GM12878 (cell line): ENCODE data around the gene NOS1AP. TPM values are rescaled to one million over a fixed set of nuclear protein-coding genes. Genes with fewer than 3 reads are reported as not detected.

Source experiments
- ATAC-seq: fragments of 200-7000 bp; cut with Tn5 transposase; 3 replicates; pipeline ENCODE4 v1.9.1; 2020; ENCODE audit warnings: mild to moderate bottlenecking, moderate library complexity
- BruUV-seq: library from RNA; stranded (reverse); fragments of 400-500 nt; replicated peaks from 2 replicates; lab custom pipeline; 2021; lab: Mats Ljungman, UMichigan
- CTCF ChIA-PET: fragments of 300-600 bp; sonication (Branson Sonifier 250); formaldehyde crosslinking; extraction: SDS; loops from one replicate; lab custom pipeline; 2021; ENCODE audit warnings: inconsistent platforms; lab: Yijun Ruan, JAX
- POLR2A ChIA-PET: fragments of 350-600 bp; formaldehyde crosslinking; extraction: SDS; loops from one replicate; lab custom pipeline; 2021; ENCODE audit warnings: inconsistent platforms; lab: Charles Lee
- RAD21 ChIA-PET: fragments of 300-600 bp; sonication (Branson Sonifier 250); formaldehyde crosslinking; loops from one replicate; lab custom pipeline; 2023; ENCODE audit warnings: antibody characterized with exemption; ENCODE audit not compliant: unreplicated experiment; lab: Charles Lee
- SMC1A ChIA-PET: fragments of 300-600 bp; sonication (Branson Sonifier 250); formaldehyde crosslinking; loops from one replicate; lab custom pipeline; 2023; ENCODE audit not compliant: unreplicated experiment, uncharacterized antibody; lab: Charles Lee
- DNase-seq: peaks from one replicate; pipeline ENCODE4 v3.0.0-alpha.2; 2011; ENCODE audit warnings: low read depth, low spot score
- FAIRE-seq: peaks from 3 replicates; lab custom pipeline; 2011; peaks lifted over from hg19 to GRCh38; lab: Jason Lieb, UNC
- H2AFZ ChIP-seq: 2 replicates; pipeline ENCODE4 v1.6.0; 2011; ENCODE audit warnings: low read depth, low read length, control low read depth; ENCODE audit not compliant: control insufficient read depth
- H3K27ac ChIP-seq: 2 replicates; pipeline ENCODE4 v1.5.1; 2011; ENCODE audit warnings: control low read depth; ENCODE audit not compliant: control insufficient read depth, insufficient read depth
- H3K27me3 ChIP-seq, 2 experiments: replicated peaks in 1 of 2; 2 replicates each; pipeline versions ENCODE4 v1.6.0 to v1.6.1; 2011; ENCODE audit warnings: low read length in 1 of 2; ENCODE audit not compliant: control insufficient read depth in 2 of 2, insufficient read depth in 2 of 2
- H3K36me3 ChIP-seq, 2 experiments: 2 replicates each; pipeline ENCODE4 v1.5.1; 2011; ENCODE audit warnings: low read length in 1 of 2; ENCODE audit not compliant: control insufficient read depth in 2 of 2, insufficient read depth in 2 of 2
- H3K4me1 ChIP-seq: 2 replicates; pipeline ENCODE4 v1.6.1; 2011; ENCODE audit warnings: mild to moderate bottlenecking, low read length, moderate library complexity, mixed read lengths; ENCODE audit not compliant: control insufficient read depth, insufficient read depth
- H3K4me2 ChIP-seq: 2 replicates; pipeline ENCODE4 v1.6.0; 2011; ENCODE audit warnings: control low read depth; ENCODE audit not compliant: control insufficient read depth, insufficient read depth
- H3K4me3 ChIP-seq: fragments of 200-600 bp; sonication (generic); 2 replicates; pipeline ENCODE4 v1.5.1; 2016
- H3K79me2 ChIP-seq: 2 replicates; pipeline ENCODE4 v1.6.0; 2011; ENCODE audit warnings: low read length; ENCODE audit not compliant: control insufficient read depth, insufficient read depth
- H3K9ac ChIP-seq: 2 replicates; pipeline ENCODE4 v1.8.0; 2011; ENCODE audit warnings: low read length, control low read depth, mixed read lengths; ENCODE audit not compliant: control insufficient read depth, insufficient read depth
- H3K9me3 ChIP-seq: replicated peaks from 3 replicates; pipeline ENCODE4 v1.5.1; 2011; ENCODE audit warnings: mild to moderate bottlenecking, low read length; ENCODE audit not compliant: control insufficient read depth, insufficient read depth
- H4K20me1 ChIP-seq: 2 replicates; pipeline ENCODE4 v1.6.0; 2011; ENCODE audit not compliant: control insufficient read depth, insufficient read depth
- CBFB ChIP-seq: IDR thresholded peaks from 2 replicates; pipeline ENCODE4 v1.6.1; 2016; ENCODE audit warnings: antibody characterized with exemption, low read depth
- CHD4 ChIP-seq: fragments of 200-600 bp; sonication (generic); IDR thresholded peaks from 2 replicates; pipeline ENCODE4 v1.6.1; 2016; ENCODE audit warnings: mild to moderate bottlenecking
- CTCF ChIP-seq, 3 experiments: IDR thresholded peaks in 2 of 3; conservative IDR thresholded peaks in 1 of 3; 2 replicates each; pipeline ENCODE4 v1.5.1; 2011; ENCODE audit warnings: low read depth in 3 of 3, low read length in 3 of 3, mild to moderate bottlenecking in 3 of 3, control low read depth in 2 of 3, moderate library complexity in 2 of 3, inconsistent platforms in 1 of 3, mixed read lengths in 1 of 3; ENCODE audit not compliant: control insufficient read depth in 2 of 3, insufficient read depth in 1 of 3; ENCODE audit errors: extremely low read depth in 1 of 3
- E4F1 ChIP-seq: fragments of 450-650 bp; IDR thresholded peaks from 2 replicates; pipeline ENCODE4 v1.6.1; 2018; ENCODE audit warnings: borderline replicate concordance, mild to moderate bottlenecking; ENCODE audit not compliant: partially characterized antibody
- EED ChIP-seq: sonication (generic); IDR thresholded peaks from 2 replicates; pipeline ENCODE4 v1.6.1; 2016; ENCODE audit warnings: antibody characterized with exemption, low read depth
- EGR1 ChIP-seq, 2 experiments: IDR thresholded peaks; 1 replicate in 1 of 2; 2 replicates in 1 of 2; pipeline ENCODE4 v1.6.1; 2011 to 2012; ENCODE audit warnings: low read depth in 2 of 2, low read length in 2 of 2, borderline replicate concordance in 1 of 2, mild to moderate bottlenecking in 1 of 2, moderate library complexity in 1 of 2
- KDM1A ChIP-seq: fragments of 200-600 bp; sonication (generic); IDR thresholded peaks from 2 replicates; pipeline ENCODE4 v1.6.1; 2016; ENCODE audit warnings: borderline replicate concordance
- LARP7 ChIP-seq: fragments of 450-650 bp; IDR thresholded peaks from 2 replicates; pipeline ENCODE4 v1.6.1; 2017; ENCODE audit warnings: mild to moderate bottlenecking
- NFIC ChIP-seq: IDR thresholded peaks from 2 replicates; pipeline ENCODE4 v1.6.1; 2012; ENCODE audit warnings: low read depth, mild to moderate bottlenecking, inconsistent platforms, low read length, moderate library complexity
- NRF1 ChIP-seq: conservative IDR thresholded peaks from 2 replicates; pipeline ENCODE4 v1.6.1; 2011; ENCODE audit warnings: mild to moderate bottlenecking, low read depth, low read length, improper control_type of control experiment
- RAD51 ChIP-seq: fragments of 450-650 bp; IDR thresholded peaks from 2 replicates; pipeline ENCODE4 v1.6.1; 2016; ENCODE audit warnings: moderate library complexity, mild to moderate bottlenecking, inconsistent platforms
- RB1 ChIP-seq: fragments of 450-650 bp; formaldehyde crosslinking; IDR thresholded peaks from 2 replicates; pipeline ENCODE4 v1.6.1; 2017; ENCODE audit warnings: mild to moderate bottlenecking, borderline replicate concordance
- TCF12 ChIP-seq: IDR thresholded peaks from 2 replicates; pipeline ENCODE4 v1.6.1; 2011; ENCODE audit warnings: low read depth, mild to moderate bottlenecking, low read length
- ZZZ3 ChIP-seq: IDR thresholded peaks from 2 replicates; pipeline ENCODE4 v1.6.1; 2011; ENCODE audit warnings: low read depth; ENCODE audit not compliant: control insufficient read depth, insufficient read length
- WGBS: methylation state at CpG from one replicate; pipeline ENCODE4 v1.1.6; 2016; ENCODE audit warnings: low lambda C conversion rate; ENCODE audit not compliant: insufficient replicate concordance, insufficient coverage; ENCODE audit errors: missing lambda C conversion rate; 5-methylcytosine and 5-hydroxymethylcytosine counted together
- in situ Hi-C: fragments of 300-500 bp; cut with MboI; formaldehyde crosslinking; loops from 9 replicates; pipeline ENCODE4 v1.14.3; 2018; ENCODE audit warnings: mixed read lengths
- intact Hi-C: fragments of 100-400 bp; cut with micrococcal nuclease; formaldehyde crosslinking; loops from one replicate; pipeline ENCODE4 v1.14.2; 2022; ENCODE audit not compliant: unreplicated experiment
- polyA plus RNA-seq, 11 experiments: library from polyadenylated mRNA; depleted of rRNA in 4 of 11; unstranded in 6 of 11; stranded (reverse) in 5 of 11; fragments of >200 nt; fragmentation: Nextera tagmentation in 4 of 11; fragmentation: Illumina TruSeq in 1 of 11; extraction: Ambion mirVana in 4 of 11; extraction: Trizol in 1 of 11; gene quantifications; 1 replicate in 1 of 11; 2 replicates in 10 of 11; pipeline versions ENCODE4 v1.2.1 to v1.2.3, GENCODE V29; 2011 to 2016; ENCODE audit warnings: inconsistent platforms in 2 of 11, missing spikeins in 2 of 11, low read depth in 1 of 11
- total RNA-seq, 4 experiments: library from RNA; depleted of rRNA in 3 of 4; stranded (reverse); fragments of >200 nt in 3 of 4; fragmentation: Illumina TruSeq in 1 of 4; extraction: Trizol in 1 of 4; gene quantifications; 2 replicates each; pipeline versions ENCODE4 v1.2.1 to v1.2.3, GENCODE V29; 2013 to 2021
- TF ChIP-seq, protein P1 (sequence below): fragments of 450-650 bp; formaldehyde crosslinking; IDR thresholded peaks from 2 replicates; pipeline ENCODE4 v1.5.0; 2022; ENCODE audit warnings: mild to moderate bottlenecking, missing genetic modification characterization
- TF ChIP-seq, protein P2 (sequence below): fragments of 450-650 bp; IDR thresholded peaks from 2 replicates; pipeline ENCODE4 v1.6.1; 2014; ENCODE audit warnings: mild to moderate bottlenecking

NOS1AP gene
- total and polyA plus RNA-seq, 10 of the 15 experiments (the other 5 are each of a cell fraction or from before 2014, with no cell fraction given): 0.03 to 0.15 TPM; not detected in 8

DNA sequence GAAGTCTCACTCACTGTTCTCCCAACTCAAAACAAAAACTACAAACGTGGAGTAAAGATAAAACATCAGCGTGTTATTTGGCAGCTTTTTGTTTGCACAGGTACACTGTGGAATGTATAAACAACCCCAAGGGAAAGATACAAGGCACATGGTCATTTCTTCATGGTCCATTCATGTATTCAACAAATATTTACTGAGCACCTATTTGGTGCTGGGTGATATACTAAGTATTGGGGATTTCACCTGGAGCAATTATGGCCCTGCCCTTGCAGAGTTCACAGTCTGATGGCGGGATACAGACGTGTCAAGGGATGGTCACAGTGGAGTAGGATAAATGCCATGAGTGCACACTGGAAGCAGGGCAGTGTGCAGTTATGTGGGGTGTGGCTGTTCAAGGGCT is 171.1 kb downstream of the NOS1AP start (continued):
- no peak for TF ChIP-seq CTCF (IDR thresholded peaks at IDR 0.05 in 2 of 3, conservative IDR thresholded peaks at IDR 0.05 in 1 of 3; ENCODE audit: control insufficient read depth in 2 of 3, extremely low read depth in 1 of 3, insufficient read depth in 1 of 3, low read depth in 3 of 3, low read length in 3 of 3)
- TF ChIP-seq TCF12: no peak
- no peak for TF ChIP-seq ZZZ3
- TF ChIP-seq KDM1A: no peak
- TF ChIP-seq EED: no peak
- TF ChIP-seq NFIC: no peak
- TF ChIP-seq RB1: no peak

DNA sequence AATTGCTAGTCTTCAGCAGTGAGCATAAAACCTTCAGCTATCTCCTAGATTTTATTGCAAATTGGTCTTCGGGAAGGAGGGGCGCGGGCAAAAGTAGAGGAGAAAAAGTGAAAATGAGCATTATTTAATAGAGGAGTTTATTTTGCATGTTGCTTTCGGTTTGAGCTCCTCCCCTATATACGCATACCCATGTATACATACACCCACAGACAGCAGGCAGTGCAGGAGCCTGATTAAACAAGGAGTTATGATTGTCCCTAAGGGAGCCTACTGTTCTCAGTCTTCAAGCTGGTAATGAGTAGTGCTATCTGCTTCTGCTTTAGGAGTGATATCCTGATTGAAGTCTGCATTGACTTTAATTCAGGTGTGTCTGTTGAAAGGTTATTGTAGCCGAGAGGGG is 173.3 kb downstream of the NOS1AP start:
- ChIA-PET SMC1A (no interaction called here), CTCF (no interaction called here), POLR2A (no interaction called here), RAD21 (no interaction called here)
- H3K9ac ChIP-seq: no peak overlapping the region
- H3K4me1 ChIP-seq: no peaks in the 10 kb centered on the region
- H3K27ac ChIP-seq: no peak overlapping the region
- no peaks in the 10 kb centered on the region for H3K9me3 ChIP-seq
- H3K36me3 ChIP-seq: no peaks in the 10 kb centered on the region
- no peaks in the 10 kb centered on the region for H4K20me1 ChIP-seq
- in situ Hi-C loops: no loop called here
- H2AFZ ChIP-seq: no peak overlapping the region
- intact Hi-C loops: no loop called here
- 67% methylated on average over 6 of the region's 6 CpGs for WGBS
- ATAC-seq: no peak
- H3K4me3 ChIP-seq: no peak overlapping the region
- H3K4me2 ChIP-seq: no peak overlapping the region
- no peaks in the 10 kb centered on the region; a peak in 1 of 4 replicates for H3K27me3 ChIP-seq
- BruUV-seq: no TSS peak
- H3K79me2 ChIP-seq: no peaks in the 10 kb centered on the region
- FAIRE-seq: no peak
- DNase-seq: no peak
- TF ChIP-seq, protein P1, sequence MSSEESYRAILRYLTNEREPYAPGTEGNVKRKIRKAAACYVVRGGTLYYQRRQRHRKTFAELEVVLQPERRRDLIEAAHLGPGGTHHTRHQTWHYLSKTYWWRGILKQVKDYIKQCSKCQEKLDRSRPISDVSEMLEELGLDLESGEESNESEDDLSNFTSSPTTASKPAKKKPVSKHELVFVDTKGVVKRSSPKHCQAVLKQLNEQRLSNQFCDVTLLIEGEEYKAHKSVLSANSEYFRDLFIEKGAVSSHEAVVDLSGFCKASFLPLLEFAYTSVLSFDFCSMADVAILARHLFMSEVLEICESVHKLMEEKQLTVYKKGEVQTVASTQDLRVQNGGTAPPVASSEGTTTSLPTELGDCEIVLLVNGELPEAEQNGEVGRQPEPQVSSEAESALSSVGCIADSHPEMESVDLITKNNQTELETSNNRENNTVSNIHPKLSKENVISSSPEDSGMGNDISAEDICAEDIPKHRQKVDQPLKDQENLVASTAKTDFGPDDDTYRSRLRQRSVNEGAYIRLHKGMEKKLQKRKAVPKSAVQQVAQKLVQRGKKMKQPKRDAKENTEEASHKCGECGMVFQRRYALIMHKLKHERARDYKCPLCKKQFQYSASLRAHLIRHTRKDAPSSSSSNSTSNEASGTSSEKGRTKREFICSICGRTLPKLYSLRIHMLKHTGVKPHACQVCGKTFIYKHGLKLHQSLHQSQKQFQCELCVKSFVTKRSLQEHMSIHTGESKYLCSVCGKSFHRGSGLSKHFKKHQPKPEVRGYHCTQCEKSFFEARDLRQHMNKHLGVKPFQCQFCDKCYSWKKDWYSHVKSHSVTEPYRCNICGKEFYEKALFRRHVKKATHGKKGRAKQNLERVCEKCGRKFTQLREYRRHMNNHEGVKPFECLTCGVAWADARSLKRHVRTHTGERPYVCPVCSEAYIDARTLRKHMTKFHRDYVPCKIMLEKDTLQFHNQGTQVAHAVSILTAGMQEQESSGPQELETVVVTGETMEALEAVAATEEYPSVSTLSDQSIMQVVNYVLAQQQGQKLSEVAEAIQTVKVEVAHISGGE (CRISPR knock-in tag): no peak
- no peak for TF ChIP-seq NRF1
- TF ChIP-seq EGR1 (IDR thresholded peaks at IDR 0.05; ENCODE audit: borderline replicate concordance in 1 of 2, low read depth in 2 of 2, low read length in 2 of 2): no peak
- TF ChIP-seq, protein P2, sequence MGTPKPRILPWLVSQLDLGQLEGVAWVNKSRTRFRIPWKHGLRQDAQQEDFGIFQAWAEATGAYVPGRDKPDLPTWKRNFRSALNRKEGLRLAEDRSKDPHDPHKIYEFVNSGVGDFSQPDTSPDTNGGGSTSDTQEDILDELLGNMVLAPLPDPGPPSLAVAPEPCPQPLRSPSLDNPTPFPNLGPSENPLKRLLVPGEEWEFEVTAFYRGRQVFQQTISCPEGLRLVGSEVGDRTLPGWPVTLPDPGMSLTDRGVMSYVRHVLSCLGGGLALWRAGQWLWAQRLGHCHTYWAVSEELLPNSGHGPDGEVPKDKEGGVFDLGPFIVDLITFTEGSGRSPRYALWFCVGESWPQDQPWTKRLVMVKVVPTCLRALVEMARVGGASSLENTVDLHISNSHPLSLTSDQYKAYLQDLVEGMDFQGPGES: no peak
- TF ChIP-seq CBFB: no peak
- no peak for TF ChIP-seq E4F1
- TF ChIP-seq RAD51: no peak
- no peak for TF ChIP-seq LARP7
- no peak for TF ChIP-seq CHD4
